Activated naive CD4-positive, alpha-beta T cell treated with anti-CD3 and anti-CD28 coated beads, Interleukin-2, amount 50 U/mL, for 72 hours (primary cell): ENCODE results near the gene SAXO2. TPM values are rescaled to one million over a fixed set of nuclear protein-coding genes. Genes with fewer than 3 reads are reported as not detected.
A peak's percentile ranks its signal among the peaks of the same experiment; 100 is the strongest.
"Not testable (repeated sequence)": the region's sequence is repeated elsewhere in the genome, so short reads cannot be mapped to it uniquely, and the experiment has no call there.

Source experiments
- ATAC-seq, 2 donors: fragments of 150-1000 bp; cut with Tn5 transposase; 2 replicates each; pipeline ENCODE4 v1.10.0; 2021; ENCODE audit warnings: mild to moderate bottlenecking in 2 of 2, moderate library complexity in 2 of 2
- DNase-seq, 2 donors: peaks; one replicate each; pipeline ENCODE4 v3.0.0; 2021 to 2022; ENCODE audit warnings: low spot score in 2 of 2
- H3K27ac Mint-ChIP-seq, 2 donors: one replicate each; pipeline ENCODE4 v1.8.0; 2022; ENCODE audit warnings: mild to moderate bottlenecking in 2 of 2, mixed read lengths in 2 of 2
- H3K36me3 Mint-ChIP-seq, 2 donors: one replicate each; pipeline ENCODE4 v1.8.0; 2022; ENCODE audit warnings: mixed read lengths in 2 of 2
- H3K9me3 Mint-ChIP-seq, 2 donors: one replicate each; pipeline ENCODE4 v1.8.0; 2022; ENCODE audit warnings: mixed read lengths in 2 of 2
- total RNA-seq, 2 donors: library from RNA; stranded (reverse); gene quantifications; one replicate each; pipeline ENCODE4 v1.2.3, GENCODE V29; 2022

The SAXO2 gene
- total RNA-seq, 2 donors from 2014 or later, result 0.64 TPM; not detected in 1

DNA sequence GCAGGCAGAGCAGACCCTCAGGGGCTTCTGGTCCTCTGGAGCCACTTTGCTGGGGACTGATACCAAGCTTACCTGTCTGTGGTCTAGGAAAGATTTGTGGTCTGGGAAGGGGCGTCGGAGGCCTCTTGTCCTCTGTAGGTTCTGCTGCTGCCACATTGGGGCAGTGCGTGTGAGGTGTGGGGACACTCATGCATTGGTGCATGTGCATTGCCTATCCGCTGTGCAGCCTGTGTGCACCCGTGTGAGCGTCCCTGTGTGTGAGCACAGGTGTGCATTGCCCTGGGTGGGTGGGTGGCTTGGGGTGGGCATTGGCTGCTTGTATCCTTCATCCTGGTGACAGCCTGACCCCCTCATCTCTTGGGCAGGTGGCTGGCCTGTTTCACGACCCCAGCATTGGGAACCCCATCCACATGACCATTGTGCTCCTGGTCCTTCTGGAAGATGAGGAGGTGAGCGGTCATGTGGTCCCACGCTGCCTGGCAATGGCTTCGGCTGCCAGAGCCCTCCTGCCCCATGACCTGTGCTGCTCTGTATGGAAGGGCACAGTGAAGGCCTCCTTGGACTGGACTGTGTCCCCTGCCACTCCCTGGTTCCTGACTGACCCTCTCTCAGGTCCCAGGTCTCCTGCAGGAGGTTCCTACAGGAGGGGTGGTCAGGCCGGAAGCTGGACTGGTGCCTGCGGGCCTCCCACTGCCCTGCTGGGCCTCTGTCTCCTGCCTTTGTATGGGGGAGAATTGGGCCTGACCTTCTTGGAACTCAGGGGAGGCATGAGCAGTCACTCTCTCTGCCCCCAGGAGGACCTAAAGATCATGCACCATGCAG, 41.5 kb downstream of the SAXO2 start:
- no peak overlapping the region for H3K27ac Mint-ChIP-seq
- ATAC-seq (no peak), DNase-seq (no peak)
- no peaks in the 10 kb centered on the region for H3K9me3 Mint-ChIP-seq
- no peaks in the 10 kb centered on the region for H3K36me3 Mint-ChIP-seq

DNA sequence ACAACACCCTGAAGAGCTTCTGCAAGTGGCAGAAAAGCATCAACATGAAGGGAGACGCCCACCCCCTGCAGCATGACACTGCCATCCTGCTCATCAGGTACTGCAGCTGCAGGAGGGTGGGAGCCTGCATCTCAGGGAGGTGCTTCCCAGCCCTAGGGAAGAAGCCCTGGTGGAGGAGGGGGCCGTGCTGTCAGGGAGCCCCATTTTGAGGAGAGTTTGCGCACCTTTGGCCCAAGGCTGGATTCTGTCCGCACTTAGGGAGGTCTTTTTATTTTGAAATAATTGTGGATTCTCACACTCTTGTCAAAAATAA, 42.1 kb downstream of the SAXO2 start:
- no peaks in the 10 kb centered on the region for H3K36me3 Mint-ChIP-seq
- DNase-seq (no peak), ATAC-seq (no peak)
- H3K27ac Mint-ChIP-seq, result no peak overlapping the region
- H3K9me3 Mint-ChIP-seq, result no peaks in the 10 kb centered on the region

DNA sequence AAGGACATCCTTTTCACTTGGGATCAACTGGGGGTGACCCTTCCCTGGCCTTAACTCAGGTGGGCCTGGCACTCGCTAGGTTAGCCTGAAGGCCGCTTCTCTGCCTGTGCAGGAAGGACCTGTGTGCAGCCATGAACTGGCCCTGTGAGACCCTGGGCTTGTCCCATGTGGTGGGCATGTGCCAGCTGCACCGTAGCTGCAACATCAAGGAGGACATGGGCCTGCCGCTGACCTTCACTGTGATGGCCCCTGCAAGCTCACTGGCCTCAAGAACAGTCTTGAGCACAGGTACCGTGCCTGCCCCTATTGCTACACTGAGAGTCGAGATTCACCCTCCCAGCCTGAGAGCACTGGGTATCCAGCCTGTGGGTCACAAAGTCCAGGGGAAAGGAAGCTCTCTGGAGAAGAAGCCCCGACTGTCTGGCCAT, 43.0 kb downstream of the SAXO2 start:
- DNase-seq (no peak), ATAC-seq (peak in 1 of 2 donors; percentile 9)
- Mint-ChIP-seq H3K36me3 (peaks cover 2 to 3% of the 10 kb centered on the region in 2 donors), H3K9me3 (no peaks in the 10 kb centered on the region), H3K27ac (no peak overlapping the region)

DNA sequence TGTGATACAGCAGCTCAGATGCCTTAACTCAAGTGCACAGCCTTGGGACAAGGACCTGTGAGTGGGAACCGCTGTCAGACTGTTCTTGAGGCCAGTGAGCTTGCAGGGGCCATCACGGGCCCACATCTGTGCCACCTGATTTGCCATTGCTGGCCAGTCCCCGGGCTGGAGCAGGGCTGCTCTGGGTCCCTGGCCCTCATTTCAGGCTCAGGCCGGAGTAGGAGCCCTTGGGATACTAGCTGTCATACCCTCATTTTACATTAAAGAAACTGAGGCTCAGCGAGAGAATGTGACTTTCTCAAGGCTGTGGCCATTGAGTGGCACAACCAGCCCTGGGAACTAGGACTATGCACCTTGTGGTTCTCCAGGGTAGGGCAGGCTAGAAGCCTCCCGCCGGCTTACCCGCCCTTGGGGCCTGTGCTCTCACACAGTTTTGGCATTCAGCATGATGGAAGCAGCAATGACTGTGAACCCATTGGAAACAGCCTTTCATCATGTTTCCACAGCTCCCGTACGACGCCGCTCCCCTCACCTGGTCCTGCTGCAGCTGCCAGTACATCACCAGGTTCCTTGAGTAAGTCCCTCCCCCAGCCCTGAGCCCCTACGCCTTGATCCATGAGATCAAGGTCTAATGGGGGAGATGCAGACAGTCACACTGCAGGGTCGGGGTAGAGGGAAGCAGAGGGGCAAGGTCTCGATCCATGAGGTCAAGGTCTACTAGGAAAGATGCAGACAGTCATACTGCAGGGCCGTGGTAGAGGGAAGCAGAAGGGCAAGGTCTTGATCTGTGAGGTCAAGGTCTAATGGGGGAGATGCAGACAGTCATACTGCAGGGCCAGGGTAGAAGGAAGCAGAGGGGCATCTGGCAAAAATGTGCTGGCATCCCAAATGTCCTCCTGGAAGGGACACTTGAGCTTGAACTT, 44.4 kb downstream of the SAXO2 start:
- no peak overlapping the region for H3K27ac Mint-ChIP-seq
- H3K9me3 Mint-ChIP-seq, result peaks cover 0 to 3% of the 10 kb centered on the region in 2 donors
- ATAC-seq (no peak), DNase-seq (peak in 1 of 2 donors; percentile 3)
- H3K36me3 Mint-ChIP-seq, result peaks cover 5 to 8% of the 10 kb centered on the region in 2 donors

DNA sequence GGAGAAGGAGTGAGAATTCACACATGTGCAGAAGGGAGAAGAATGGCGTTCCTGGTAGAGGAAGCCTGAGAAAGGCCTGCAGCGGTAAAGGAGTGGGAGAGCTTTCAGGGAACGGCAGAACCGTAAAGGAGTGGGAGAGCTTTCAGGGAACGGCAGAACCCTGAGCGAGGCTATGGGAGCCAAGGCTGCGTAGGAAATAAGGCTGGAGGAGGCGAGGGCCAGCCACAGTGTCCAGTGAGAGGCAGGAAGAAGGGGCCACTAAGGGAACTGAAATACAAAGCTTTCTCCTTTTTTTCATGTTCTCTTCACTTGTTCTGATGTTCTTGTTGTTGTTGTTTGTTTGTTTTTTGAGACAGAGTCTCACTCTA, 45.1 kb downstream of the SAXO2 start:
- Mint-ChIP-seq H3K27ac (no peak overlapping the region), H3K36me3 (peaks cover 5 to 8% of the 10 kb centered on the region in 2 donors), H3K9me3 (peaks cover 0 to 3% of the 10 kb centered on the region in 2 donors)
- DNase-seq (no peak), ATAC-seq (no peak)

DNA sequence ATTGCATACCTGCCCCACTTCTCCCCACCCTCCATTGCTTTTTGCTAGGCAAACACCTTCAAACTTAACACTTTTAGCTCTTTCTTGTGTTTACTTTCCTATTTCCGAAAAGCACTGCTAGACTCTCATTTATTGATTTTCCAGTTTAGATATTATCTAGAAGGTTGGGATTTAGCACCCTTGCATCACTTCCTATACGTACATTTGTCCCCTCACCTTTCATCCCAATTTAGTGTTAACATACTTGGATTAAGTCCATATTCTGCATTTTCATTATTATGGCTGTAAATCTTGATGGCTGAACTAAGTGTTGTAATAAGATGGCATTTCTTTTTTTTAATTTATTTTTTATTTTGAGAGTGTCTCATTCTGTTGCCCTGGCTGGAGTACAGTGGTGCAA, 47.2 kb downstream of the SAXO2 start:
- no peak overlapping the region for H3K27ac Mint-ChIP-seq
- peaks cover 5 to 8% of the 10 kb centered on the region in 2 donors for H3K36me3 Mint-ChIP-seq
- ATAC-seq (no peak), DNase-seq (no peak)
- H3K9me3 Mint-ChIP-seq, result peaks cover 0 to 3% of the 10 kb centered on the region in 2 donors

DNA sequence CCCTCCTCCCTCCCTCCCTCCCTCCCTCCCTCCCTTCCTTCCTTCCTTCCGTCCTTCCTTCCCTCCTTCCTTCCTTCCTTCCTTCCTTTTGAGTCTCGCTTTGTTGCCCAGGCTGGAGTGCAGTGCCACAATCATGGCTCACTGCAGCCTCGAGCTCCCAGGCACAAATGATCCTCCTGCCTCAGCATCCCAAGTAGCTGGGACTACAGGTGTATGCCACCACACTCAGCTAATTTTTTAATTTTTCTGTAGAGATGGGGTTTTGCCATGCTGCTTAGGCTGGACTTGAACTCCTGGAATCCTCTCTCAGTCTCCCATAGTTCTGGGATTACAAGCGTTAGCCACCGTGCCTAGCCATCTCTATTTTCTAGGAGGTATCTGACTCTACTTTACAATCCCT, 48.7 kb downstream of the SAXO2 start:
- not testable (repeated sequence) for H3K27ac Mint-ChIP-seq, ATAC-seq, H3K9me3 Mint-ChIP-seq, DNase-seq, H3K36me3 Mint-ChIP-seq

DNA sequence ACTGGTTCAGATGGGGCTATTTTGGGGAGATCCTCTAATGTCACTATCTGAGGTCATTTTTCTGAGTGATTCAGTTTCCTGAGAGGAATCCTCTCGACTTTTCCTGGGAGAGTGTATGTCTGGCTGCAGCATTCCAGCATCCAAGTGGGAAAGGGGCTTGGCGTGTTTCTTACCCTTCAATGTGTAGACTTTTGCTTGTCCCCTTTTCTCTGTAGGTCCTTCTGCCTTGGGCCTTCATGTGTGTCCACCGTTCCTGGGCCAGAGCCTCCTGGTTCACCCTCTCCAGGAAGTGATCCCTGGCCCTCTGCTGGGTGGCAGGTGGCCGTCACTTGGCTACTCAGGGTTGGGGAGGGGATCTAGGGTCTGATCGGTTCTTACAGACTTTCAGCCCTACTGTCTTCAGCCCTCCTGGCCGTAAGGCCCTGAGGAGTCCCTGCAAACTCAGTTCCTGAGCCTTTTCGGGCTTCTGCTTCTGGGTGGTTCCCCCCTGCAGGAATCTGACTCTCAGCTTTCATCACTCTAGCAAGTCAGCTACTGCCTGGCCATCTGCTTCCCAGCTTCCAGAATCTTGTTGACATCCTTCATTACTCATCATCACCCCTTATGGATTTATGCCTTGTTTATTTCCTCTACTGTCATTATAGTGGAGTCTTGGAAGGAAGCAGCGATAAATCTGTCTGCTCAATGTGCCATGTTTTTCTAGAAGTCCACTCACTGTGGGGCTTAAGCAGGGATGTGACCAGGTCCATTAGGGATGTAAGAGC, 50.1 kb downstream of the SAXO2 start:
- H3K36me3 Mint-ChIP-seq, result peaks cover 5 to 8% of the 10 kb centered on the region in 2 donors
- no peak for ATAC-seq
- peaks cover 0 to 3% of the 10 kb centered on the region in 2 donors for H3K9me3 Mint-ChIP-seq
- no peak overlapping the region for H3K27ac Mint-ChIP-seq
- peak in 1 of 2 donors; percentile 28 for DNase-seq

DNA sequence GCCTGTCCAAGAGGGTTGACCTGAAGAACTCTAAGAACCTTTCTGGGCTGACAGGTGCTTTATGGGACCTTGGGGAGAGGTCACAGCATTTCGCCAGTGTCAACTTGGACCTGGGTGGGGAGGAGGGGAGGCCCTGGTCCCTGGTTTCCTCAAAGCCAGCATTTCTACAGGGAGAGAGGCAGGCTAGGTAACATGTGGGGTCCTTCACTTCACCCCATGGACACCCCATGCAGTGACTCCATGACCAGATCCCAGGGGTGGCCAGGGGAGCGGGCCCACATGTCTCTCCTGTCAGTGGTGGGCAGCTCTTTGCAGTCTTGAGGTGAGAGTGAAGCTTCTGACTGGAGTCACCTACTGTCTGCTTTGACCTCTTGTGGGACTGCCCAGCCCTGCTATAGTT, 50.8 kb downstream of the SAXO2 start:
- H3K27ac Mint-ChIP-seq, result no peak overlapping the region
- ATAC-seq (no peak), DNase-seq (peak in 1 of 2 donors; percentile 44)
- peaks cover 5 to 8% of the 10 kb centered on the region in 2 donors for H3K36me3 Mint-ChIP-seq
- peaks cover 0 to 3% of the 10 kb centered on the region in 2 donors for H3K9me3 Mint-ChIP-seq

DNA sequence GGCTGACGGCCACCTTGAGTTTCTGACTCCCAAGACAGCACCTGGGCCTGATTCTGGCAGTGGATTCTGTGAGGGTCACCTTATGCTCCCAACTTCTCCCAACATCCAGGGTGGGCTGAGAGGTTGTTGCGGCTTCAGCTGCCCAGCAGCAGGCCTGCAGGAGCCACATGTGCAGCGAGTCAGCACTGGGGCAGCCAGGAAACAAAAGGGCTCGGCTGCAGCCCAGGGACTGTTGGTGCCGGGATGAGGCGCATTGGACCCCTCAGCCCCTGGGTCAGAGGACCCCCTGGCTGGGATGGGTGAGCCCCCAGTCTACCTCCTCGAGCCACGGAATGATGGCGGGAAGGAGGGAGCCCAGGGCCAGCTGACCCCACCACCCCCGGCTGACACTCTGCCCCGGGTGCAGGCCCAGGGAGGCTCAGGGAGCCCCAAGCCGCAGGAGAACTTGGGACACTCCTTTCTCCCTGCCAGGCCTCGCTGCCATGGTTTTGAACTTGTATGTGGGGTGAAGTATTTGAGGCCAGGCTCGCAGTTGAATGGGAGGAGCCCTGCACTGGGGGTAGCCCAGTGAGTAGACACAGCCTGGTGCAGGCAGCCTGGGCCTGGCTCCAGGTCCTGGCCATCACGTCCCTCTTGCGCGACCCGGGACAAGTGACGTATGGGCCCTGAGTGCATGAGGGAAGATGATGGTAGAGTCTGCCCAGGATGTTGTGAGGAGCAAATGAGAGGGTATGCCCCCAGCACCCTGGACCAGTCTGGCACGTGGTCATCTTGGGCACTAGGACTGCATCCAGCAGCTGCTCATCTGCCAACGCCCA, 51.5 kb downstream of the SAXO2 start:
- not testable (repeated sequence) for H3K36me3 Mint-ChIP-seq, H3K27ac Mint-ChIP-seq, ATAC-seq, H3K9me3 Mint-ChIP-seq
- DNase-seq, result peak in 1 of 2 donors; percentile 39

DNA sequence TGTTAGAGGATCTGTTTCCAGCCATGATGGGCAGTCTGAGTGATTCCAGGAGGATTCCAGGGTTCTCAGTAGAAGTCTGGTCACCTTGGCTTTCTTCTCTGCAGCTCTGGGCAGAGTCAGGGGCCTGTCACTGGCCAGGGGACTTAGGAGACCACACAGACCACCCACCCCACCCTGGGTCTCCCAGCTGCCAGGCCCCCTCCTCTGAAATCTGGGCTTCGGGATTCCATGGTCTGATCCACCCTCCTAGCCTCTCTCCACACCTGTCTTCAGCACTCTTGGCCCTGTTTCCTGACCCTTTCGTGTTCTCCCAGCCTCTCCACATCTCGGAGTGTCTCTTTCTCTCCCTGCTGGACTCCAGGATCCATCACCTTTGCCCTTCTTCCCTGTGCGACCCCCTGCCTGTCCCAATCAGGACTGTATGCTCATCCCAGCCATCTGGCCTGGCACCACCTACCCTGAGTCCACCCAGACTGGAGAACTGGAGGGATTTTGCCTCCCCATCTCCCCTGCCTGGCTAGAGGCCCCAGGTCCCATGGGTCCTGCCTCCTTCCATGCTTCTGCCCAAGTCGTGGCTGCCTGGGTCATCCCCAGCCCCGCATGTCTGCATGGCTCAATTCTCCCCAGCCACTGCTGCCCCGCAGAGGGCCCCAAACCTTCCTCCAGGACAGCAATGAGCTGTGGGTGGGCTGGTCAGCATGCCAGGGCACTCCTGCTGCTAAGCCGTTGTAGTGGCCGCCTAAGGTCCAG, 52.3 kb downstream of the SAXO2 start:
- Mint-ChIP-seq H3K27ac (no peak overlapping the region), H3K9me3 (peaks cover 0 to 3% of the 10 kb centered on the region in 2 donors), H3K36me3 (peaks cover 5 to 8% of the 10 kb centered on the region in 2 donors)
- ATAC-seq (no peak), DNase-seq (peak in 1 of 2 donors; percentile 43)

DNA sequence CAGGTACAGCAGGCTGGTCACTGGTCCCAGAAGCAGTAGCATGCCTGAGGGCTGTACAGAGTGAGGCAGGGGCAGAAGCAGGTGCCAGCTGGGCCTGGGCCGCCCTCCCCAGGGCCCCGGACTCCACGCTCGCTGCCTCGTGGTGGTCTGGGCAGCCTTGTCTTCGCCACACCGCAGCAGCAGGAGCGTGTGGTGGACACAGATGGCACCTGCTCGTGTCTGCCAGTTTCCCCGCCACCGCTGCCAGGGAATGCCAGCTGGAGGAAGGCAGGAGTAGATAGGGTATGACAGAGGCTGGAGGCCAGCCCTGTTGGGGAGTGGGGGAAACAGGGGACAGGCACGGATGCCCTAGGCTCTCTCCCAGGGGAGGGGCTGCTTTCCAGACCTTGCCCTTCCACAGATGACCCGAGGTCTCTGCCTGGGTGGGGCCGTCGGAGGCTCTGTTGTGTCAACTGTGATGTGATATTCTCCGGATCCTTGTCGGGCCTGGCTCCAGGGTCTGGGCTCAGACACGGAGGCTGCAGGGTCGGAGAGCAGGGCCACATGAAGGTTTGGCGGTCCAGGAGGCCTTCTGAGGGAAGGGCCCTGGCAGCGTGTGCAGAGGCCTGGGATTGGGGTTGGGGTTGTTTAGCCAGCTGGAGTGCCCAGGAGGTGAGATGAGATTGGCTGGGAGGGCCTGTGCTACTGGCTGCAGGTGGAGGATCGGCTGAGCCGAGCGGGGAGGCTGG, 53.1 kb downstream of the SAXO2 start:
- ATAC-seq (no peak), DNase-seq (peak in 1 of 2 donors; percentile 31)
- H3K36me3 Mint-ChIP-seq, result peaks cover 2 to 5% of the 10 kb centered on the region in 2 donors
- peaks cover 0 to 3% of the 10 kb centered on the region in 2 donors for H3K9me3 Mint-ChIP-seq
- H3K27ac Mint-ChIP-seq, result no peak overlapping the region

DNA sequence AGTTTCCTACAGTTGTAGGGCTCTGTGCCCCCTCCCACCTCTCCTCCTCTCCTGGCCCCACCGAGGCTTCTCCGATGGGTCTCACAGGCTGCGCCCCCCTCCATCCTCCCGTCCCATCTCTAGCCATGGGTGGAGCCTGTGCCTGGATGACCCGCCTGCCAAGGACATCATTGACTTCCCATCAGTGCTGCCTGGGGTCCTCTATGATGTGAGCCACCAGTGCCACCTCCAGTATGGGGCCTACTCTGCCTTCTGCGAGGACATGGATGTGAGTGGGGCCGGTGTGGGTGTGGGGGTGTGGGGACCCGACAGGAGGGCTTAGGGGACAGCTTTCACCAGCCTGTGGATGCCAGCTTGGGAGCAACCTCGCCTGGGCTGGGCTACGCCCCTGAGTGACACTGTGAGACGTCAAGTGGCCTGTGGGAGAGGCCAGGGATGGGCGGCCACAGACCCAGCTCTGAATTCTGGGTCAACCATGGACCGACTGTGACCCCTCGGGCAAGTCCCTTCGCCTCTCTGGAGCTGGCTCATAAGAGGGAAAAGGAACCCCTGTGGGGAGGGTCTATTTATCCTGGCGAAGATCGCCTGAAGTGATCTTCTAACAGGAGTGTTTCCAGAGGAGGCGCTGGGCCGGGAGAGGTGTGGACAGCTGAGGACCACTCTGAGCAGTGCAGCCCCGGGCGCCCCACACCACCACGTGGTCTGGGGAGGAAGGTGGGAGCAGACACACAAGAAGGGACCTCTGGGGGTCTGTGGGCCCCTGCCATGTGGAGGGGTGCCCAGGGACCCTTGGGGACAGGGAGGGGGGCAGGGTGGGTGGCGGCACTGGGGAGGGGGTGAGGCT, 53.9 kb downstream of the SAXO2 start:
- H3K27ac Mint-ChIP-seq, result peak overlapping the region in 1 of 2 donors; percentile 44
- not testable (repeated sequence) for DNase-seq

DNA sequence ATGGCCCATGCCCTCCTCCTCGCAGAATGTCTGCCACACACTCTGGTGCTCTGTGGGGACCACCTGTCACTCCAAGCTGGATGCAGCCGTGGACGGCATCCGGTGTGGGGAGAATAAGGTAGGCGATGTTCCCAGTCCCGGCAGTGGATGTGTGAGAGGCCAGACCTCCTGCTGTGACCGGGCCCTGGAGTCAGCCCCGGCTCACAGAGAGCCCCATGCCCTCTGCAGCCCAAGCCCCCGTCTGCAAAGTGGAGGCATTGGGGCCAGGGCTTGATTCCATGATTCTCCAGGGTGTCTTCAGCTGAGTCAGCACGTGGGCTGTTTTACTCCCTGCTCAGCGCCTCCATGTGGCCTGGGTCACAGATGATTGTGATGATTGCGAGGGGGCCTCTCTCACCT, 54.5 kb downstream of the SAXO2 start:
- DNase-seq (no peak), ATAC-seq (no peak)
- no peak overlapping the region for H3K27ac Mint-ChIP-seq
- no peaks in the 10 kb centered on the region for H3K36me3 Mint-ChIP-seq
- no peaks in the 10 kb centered on the region for H3K9me3 Mint-ChIP-seq

More for the DNA sequence above, 53.9 kb downstream of the SAXO2 start:
- not testable (repeated sequence) for H3K36me3 Mint-ChIP-seq, ATAC-seq, H3K9me3 Mint-ChIP-seq
